K562 (cell line): Measurements from ENCODE around the gene MYL6B. TPM values are rescaled to one million over a fixed set of nuclear protein-coding genes. Genes with fewer than 3 reads are reported as not detected.
A peak's percentile ranks its signal among the peaks of the same experiment; 100 is the strongest.

Experiments
- ATF1 ChIP-seq, 2 experiments: fragments of 450-650 bp in 1 of 2; IDR thresholded peaks; 2 replicates each; pipeline ENCODE4 v1.6.1; 2016; ENCODE audit warnings: missing compliant biosample characterization in 1 of 2, missing genetic modification characterization in 1 of 2
- ATF7 ChIP-seq: fragments of 450-650 bp; IDR thresholded peaks from 2 replicates; pipeline ENCODE4 v1.7.1; 2014; ENCODE audit warnings: mild to moderate bottlenecking, moderate library complexity
- BRD4 ChIP-seq: fragments of 200-600 bp; sonication (generic); IDR thresholded peaks from 2 replicates; pipeline ENCODE4 v1.6.1; 2017; ENCODE audit warnings: inconsistent platforms
- BRD9 ChIP-seq: fragments of 450-650 bp; IDR thresholded peaks from 2 replicates; pipeline ENCODE4 v1.6.1; 2018; ENCODE audit warnings: low read depth; ENCODE audit not compliant: partially characterized antibody
- DDX20 ChIP-seq: fragments of 450-650 bp; IDR thresholded peaks from 2 replicates; pipeline ENCODE4 v1.6.1; 2016; ENCODE audit warnings: missing genetic modification characterization, low read depth, mild to moderate bottlenecking, missing compliant biosample characterization, moderate library complexity
- GTF2A2 ChIP-seq: IDR thresholded peaks from 2 replicates; pipeline ENCODE4 v1.6.1; 2016; ENCODE audit warnings: mild to moderate bottlenecking, missing genetic modification characterization, missing compliant biosample characterization
- HDAC6 ChIP-seq: IDR thresholded peaks from 2 replicates; pipeline ENCODE4 v1.6.1; 2012; ENCODE audit warnings: low read depth, mild to moderate bottlenecking, control low read depth, inconsistent platforms, low read length, moderate library complexity
- HMG20B ChIP-seq: fragments of 250-450 bp; sonication (Bioruptor Pico); IDR thresholded peaks from 2 replicates; pipeline ENCODE4 v1.5.0; 2021; ENCODE audit warnings: mild to moderate bottlenecking
- PCBP2 ChIP-seq: fragments of 200-400 bp; formaldehyde crosslinking; IDR thresholded peaks from 2 replicates; pipeline ENCODE4 v1.6.1; 2018; ENCODE audit warnings: low read length, low read depth, mild to moderate bottlenecking, moderate library complexity; ENCODE audit not compliant: poor library complexity, severe bottlenecking
- PHF8 ChIP-seq: fragments of 200-600 bp; sonication (generic); IDR thresholded peaks from 2 replicates; pipeline ENCODE4 v1.6.1; 2012; ENCODE audit warnings: mixed run types, mild to moderate bottlenecking, inconsistent platforms, low read length, moderate library complexity, borderline replicate concordance
- SIN3A ChIP-seq, 2 experiments: fragments of 150-350 bp in 1 of 2; IDR thresholded peaks; 2 replicates each; pipeline ENCODE4 v1.6.1; 2011 to 2016; ENCODE audit warnings: borderline replicate concordance in 2 of 2, low read depth in 2 of 2, low read length in 2 of 2, mild to moderate bottlenecking in 2 of 2, moderate library complexity in 2 of 2; ENCODE audit not compliant: control insufficient read depth in 1 of 2
- TRIM28 ChIP-seq: fragments of 450-650 bp; IDR thresholded peaks from 2 replicates; pipeline ENCODE4 v1.6.1; 2017
- ZNF133 ChIP-seq: fragments of 250-450 bp; sonication (Bioruptor Pico); IDR thresholded peaks from 2 replicates; pipeline ENCODE4 v1.4.0; 2020; ENCODE audit warnings: mild to moderate bottlenecking
- polyA plus RNA-seq, 8 experiments: library from polyadenylated mRNA; depleted of rRNA in 4 of 8; stranded (reverse) in 5 of 8; unstranded in 3 of 8; fragments of >200 nt; fragmentation: Nextera tagmentation in 2 of 8; fragmentation: Illumina TruSeq in 1 of 8; extraction: Ambion mirVana in 2 of 8; extraction: Trizol in 1 of 8; gene quantifications; 2 replicates each; pipeline versions ENCODE4 v1.2.1 to v1.2.3, GENCODE V29; 2011 to 2014; ENCODE audit warnings: inconsistent platforms in 1 of 8, missing spikeins in 1 of 8
- total RNA-seq, 7 experiments: library from RNA; depleted of rRNA in 6 of 7; stranded (reverse); fragments of >200 nt in 6 of 7; fragmentation: Illumina TruSeq in 2 of 7; extraction: Trizol in 2 of 7; gene quantifications; 2 replicates each; pipeline versions ENCODE4 v1.2.1 to v1.2.3, GENCODE V29; 2011 to 2021; ENCODE audit warnings: low replicate concordance in 1 of 7
- TF ChIP-seq, protein P1 (sequence below): fragments of 450-650 bp; IDR thresholded peaks from 2 replicates; pipeline ENCODE4 v1.6.1; 2016; ENCODE audit warnings: mild to moderate bottlenecking, moderate library complexity
- TF ChIP-seq, protein P2 (sequence below): fragments of 250-450 bp; sonication (Bioruptor Pico); IDR thresholded peaks from 2 replicates; pipeline ENCODE4 v1.4.0; 2020; ENCODE audit warnings: mild to moderate bottlenecking, moderate library complexity, borderline replicate concordance

The MYL6B gene
- total and polyA plus RNA-seq, 9 of the 15 experiments (the other 6 are each of a cell fraction or from before 2014, with no cell fraction given) = 42.8 to 77.3 (median 68.6) TPM

DNA sequence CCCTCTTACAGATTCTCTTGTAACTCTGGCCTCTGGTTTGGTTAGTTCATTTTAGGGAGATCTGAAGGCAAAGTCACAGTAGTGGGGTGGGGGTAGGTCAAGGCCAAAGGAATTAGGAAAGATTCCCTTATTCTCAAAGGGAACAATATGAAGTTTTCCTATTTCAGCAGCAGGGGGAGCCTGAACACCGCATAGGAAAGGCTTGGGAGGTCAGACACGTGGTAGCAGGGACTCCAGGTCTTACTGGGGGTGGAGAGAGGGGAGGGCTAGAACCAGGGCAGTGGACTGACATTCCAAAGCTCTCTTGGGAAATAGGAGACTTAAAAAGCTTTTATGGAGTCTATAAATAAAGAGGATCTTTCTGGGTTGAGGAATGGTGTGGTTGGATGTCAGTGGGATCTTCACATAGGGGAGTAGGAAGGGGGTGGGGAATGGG, 33.0 kb upstream of the MYL6B start (continued):
- TF ChIP-seq, protein P1, sequence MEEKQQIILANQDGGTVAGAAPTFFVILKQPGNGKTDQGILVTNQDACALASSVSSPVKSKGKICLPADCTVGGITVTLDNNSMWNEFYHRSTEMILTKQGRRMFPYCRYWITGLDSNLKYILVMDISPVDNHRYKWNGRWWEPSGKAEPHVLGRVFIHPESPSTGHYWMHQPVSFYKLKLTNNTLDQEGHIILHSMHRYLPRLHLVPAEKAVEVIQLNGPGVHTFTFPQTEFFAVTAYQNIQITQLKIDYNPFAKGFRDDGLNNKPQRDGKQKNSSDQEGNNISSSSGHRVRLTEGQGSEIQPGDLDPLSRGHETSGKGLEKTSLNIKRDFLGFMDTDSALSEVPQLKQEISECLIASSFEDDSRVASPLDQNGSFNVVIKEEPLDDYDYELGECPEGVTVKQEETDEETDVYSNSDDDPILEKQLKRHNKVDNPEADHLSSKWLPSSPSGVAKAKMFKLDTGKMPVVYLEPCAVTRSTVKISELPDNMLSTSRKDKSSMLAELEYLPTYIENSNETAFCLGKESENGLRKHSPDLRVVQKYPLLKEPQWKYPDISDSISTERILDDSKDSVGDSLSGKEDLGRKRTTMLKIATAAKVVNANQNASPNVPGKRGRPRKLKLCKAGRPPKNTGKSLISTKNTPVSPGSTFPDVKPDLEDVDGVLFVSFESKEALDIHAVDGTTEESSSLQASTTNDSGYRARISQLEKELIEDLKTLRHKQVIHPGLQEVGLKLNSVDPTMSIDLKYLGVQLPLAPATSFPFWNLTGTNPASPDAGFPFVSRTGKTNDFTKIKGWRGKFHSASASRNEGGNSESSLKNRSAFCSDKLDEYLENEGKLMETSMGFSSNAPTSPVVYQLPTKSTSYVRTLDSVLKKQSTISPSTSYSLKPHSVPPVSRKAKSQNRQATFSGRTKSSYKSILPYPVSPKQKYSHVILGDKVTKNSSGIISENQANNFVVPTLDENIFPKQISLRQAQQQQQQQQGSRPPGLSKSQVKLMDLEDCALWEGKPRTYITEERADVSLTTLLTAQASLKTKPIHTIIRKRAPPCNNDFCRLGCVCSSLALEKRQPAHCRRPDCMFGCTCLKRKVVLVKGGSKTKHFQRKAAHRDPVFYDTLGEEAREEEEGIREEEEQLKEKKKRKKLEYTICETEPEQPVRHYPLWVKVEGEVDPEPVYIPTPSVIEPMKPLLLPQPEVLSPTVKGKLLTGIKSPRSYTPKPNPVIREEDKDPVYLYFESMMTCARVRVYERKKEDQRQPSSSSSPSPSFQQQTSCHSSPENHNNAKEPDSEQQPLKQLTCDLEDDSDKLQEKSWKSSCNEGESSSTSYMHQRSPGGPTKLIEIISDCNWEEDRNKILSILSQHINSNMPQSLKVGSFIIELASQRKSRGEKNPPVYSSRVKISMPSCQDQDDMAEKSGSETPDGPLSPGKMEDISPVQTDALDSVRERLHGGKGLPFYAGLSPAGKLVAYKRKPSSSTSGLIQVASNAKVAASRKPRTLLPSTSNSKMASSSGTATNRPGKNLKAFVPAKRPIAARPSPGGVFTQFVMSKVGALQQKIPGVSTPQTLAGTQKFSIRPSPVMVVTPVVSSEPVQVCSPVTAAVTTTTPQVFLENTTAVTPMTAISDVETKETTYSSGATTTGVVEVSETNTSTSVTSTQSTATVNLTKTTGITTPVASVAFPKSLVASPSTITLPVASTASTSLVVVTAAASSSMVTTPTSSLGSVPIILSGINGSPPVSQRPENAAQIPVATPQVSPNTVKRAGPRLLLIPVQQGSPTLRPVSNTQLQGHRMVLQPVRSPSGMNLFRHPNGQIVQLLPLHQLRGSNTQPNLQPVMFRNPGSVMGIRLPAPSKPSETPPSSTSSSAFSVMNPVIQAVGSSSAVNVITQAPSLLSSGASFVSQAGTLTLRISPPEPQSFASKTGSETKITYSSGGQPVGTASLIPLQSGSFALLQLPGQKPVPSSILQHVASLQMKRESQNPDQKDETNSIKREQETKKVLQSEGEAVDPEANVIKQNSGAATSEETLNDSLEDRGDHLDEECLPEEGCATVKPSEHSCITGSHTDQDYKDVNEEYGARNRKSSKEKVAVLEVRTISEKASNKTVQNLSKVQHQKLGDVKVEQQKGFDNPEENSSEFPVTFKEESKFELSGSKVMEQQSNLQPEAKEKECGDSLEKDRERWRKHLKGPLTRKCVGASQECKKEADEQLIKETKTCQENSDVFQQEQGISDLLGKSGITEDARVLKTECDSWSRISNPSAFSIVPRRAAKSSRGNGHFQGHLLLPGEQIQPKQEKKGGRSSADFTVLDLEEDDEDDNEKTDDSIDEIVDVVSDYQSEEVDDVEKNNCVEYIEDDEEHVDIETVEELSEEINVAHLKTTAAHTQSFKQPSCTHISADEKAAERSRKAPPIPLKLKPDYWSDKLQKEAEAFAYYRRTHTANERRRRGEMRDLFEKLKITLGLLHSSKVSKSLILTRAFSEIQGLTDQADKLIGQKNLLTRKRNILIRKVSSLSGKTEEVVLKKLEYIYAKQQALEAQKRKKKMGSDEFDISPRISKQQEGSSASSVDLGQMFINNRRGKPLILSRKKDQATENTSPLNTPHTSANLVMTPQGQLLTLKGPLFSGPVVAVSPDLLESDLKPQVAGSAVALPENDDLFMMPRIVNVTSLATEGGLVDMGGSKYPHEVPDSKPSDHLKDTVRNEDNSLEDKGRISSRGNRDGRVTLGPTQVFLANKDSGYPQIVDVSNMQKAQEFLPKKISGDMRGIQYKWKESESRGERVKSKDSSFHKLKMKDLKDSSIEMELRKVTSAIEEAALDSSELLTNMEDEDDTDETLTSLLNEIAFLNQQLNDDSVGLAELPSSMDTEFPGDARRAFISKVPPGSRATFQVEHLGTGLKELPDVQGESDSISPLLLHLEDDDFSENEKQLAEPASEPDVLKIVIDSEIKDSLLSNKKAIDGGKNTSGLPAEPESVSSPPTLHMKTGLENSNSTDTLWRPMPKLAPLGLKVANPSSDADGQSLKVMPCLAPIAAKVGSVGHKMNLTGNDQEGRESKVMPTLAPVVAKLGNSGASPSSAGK = peak; percentile 57; the same call in 1 of the 2 replicates
- TF ChIP-seq ATF1 (CRISPR knock-in tag; IDR thresholded peaks at IDR 0.05) = no peak
- TF ChIP-seq ATF1 (tag; IDR thresholded peaks at IDR 0.05) = no peak
- TF ChIP-seq HMG20B (CRISPR knock-in tag) = no peak
- TF ChIP-seq PCBP2 = no peak
- TF ChIP-seq, protein P2, sequence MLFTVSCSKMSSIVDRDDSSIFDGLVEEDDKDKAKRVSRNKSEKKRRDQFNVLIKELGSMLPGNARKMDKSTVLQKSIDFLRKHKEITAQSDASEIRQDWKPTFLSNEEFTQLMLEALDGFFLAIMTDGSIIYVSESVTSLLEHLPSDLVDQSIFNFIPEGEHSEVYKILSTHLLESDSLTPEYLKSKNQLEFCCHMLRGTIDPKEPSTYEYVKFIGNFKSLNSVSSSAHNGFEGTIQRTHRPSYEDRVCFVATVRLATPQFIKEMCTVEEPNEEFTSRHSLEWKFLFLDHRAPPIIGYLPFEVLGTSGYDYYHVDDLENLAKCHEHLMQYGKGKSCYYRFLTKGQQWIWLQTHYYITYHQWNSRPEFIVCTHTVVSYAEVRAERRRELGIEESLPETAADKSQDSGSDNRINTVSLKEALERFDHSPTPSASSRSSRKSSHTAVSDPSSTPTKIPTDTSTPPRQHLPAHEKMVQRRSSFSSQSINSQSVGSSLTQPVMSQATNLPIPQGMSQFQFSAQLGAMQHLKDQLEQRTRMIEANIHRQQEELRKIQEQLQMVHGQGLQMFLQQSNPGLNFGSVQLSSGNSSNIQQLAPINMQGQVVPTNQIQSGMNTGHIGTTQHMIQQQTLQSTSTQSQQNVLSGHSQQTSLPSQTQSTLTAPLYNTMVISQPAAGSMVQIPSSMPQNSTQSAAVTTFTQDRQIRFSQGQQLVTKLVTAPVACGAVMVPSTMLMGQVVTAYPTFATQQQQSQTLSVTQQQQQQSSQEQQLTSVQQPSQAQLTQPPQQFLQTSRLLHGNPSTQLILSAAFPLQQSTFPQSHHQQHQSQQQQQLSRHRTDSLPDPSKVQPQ (CRISPR knock-in tag) = no peak
- no peak for TF ChIP-seq GTF2A2 (tag)
- no peak for TF ChIP-seq ZNF133 (CRISPR knock-in tag)
- no peak for TF ChIP-seq HDAC6
- TF ChIP-seq PHF8 = no peak
- no peak for TF ChIP-seq BRD4
- 0 out of 2 replicates have a peak, but pooled peaks have one; percentile 25 for TF ChIP-seq ATF7
- TF ChIP-seq SIN3A (IDR thresholded peaks at IDR 0.05; ENCODE audit: borderline replicate concordance in 2 of 2, control insufficient read depth in 1 of 2, low read depth in 2 of 2, low read length in 2 of 2) = peak; percentile 31 to 54; a peak in 1 of 4 replicates
- TF ChIP-seq TRIM28 = peak; percentile 33; the same call in 1 of the 2 replicates
- TF ChIP-seq BRD9 = peak; percentile 80
- no peak for TF ChIP-seq DDX20 (tag)
